Endothelial cell of umbilical vein (primary cell): ENCODE data around the gene RAB35.

ENCODE experiments used
- CTCF ChIP-seq, 2 donors: IDR thresholded peaks; 1 replicate in 1 of 2; 2 replicates in 1 of 2; pipeline ENCODE4 v1.5.1; 2011; ENCODE audit warnings: low read length in 2 of 2, mild to moderate bottlenecking in 2 of 2, moderate library complexity in 2 of 2, control low read depth in 1 of 2, inconsistent platforms in 1 of 2, low read depth in 1 of 2; ENCODE audit not compliant: insufficient read depth in 1 of 2; ENCODE audit errors: extremely low read depth in 1 of 2
- EZH2 ChIP-seq: IDR thresholded peaks from 2 replicates; pipeline ENCODE4 v1.6.1; 2012; ENCODE audit warnings: borderline replicate concordance, low read depth, mild to moderate bottlenecking, moderate library complexity, low read length, inconsistent platforms; ENCODE audit not compliant: severe bottlenecking
- POLR2A ChIP-seq: IDR thresholded peaks from 2 replicates; pipeline ENCODE4 v1.6.1; 2012; ENCODE audit warnings: low read depth, mild to moderate bottlenecking, control low read depth, low read length

- TF ChIP-seq POLR2A (no peak), CTCF (IDR thresholded peaks at IDR 0.05; ENCODE audit: extremely low read depth in 1 of 2, insufficient read depth in 1 of 2, low read depth in 1 of 2, low read length in 2 of 2) (no peak), EZH2 (no peak)
Observed at GRCh38 chr12:120096671-120097202, 19.8 kb downstream of the RAB35 start.
